ENCODE data around the gene SP110. TPM values are rescaled to one million over a fixed set of nuclear protein-coding genes. Genes with fewer than 3 reads are reported as not detected.
"Not testable (repeated sequence)": the region's sequence is repeated elsewhere in the genome, so short reads cannot be mapped to it uniquely, and the experiment has no call there.

SP110 gene
- total and polyA plus RNA-seq, 11 donors = 7.1 to 44.7 (median 8.3) TPM

GRCh38 chr2:230267059-230267458, 47.3 kb upstream of the SP110 start:
- 58 to 88% (median 69%) methylated on average over 1 of the region's 1 CpG for WGBS, 4 donors
- Histone ChIP-seq H3K9me3 (peaks cover 0 to under 1% (median 0%) of the 10 kb centered on the region in 12 donors), H3K4me3 (no peak overlapping the region), H3K27me3 (no peaks in the 10 kb centered on the region), H3K36me3 (no peaks in the 10 kb centered on the region), H3K4me1 (peaks cover 0 to 16% (median 0%) of the 10 kb centered on the region in 12 donors), H3K27ac (no peak overlapping the region)
- ATAC-seq (no peak), DNase-seq (no peak)
- TF ChIP-seq POLR2A (IDR thresholded peaks at IDR 0.05) (no peak), CTCF (IDR thresholded peaks at IDR 0.05) (no peak)
- intact Hi-C loops (cut with DNase I) = no loop called here

- H3K4me3 ChIP-seq = no peak overlapping the region
- no peaks in the 10 kb centered on the region for H3K9me3 ChIP-seq
- 76 to 90% (median 85%) methylated on average over 4 of the region's 4 CpGs for WGBS, 4 donors
- ATAC-seq = no peak
- H3K36me3 ChIP-seq = no peaks in the 10 kb centered on the region
- no peak overlapping the region for H3K27ac ChIP-seq
- no peak for DNase-seq
- intact Hi-C loops (cut with DNase I) = no loop called here
- no peak for TF ChIP-seq CTCF (IDR thresholded peaks at IDR 0.05)
- TF ChIP-seq POLR2A (IDR thresholded peaks at IDR 0.05) = no peak
- H3K27me3 ChIP-seq = no peaks in the 10 kb centered on the region
- H3K4me1 ChIP-seq = peaks cover 0 to 16% (median 0%) of the 10 kb centered on the region in 12 donors
Measured at GRCh38 chr2:230266638-230267037, 46.9 kb upstream of the SP110 start.

GRCh38 chr2:230264945-230265344, 45.2 kb upstream of the SP110 start:
- DNase-seq; H3K9me3 ChIP-seq; H3K27me3 ChIP-seq; H3K4me3 ChIP-seq; intact Hi-C loops (cut with DNase I); H3K36me3 ChIP-seq; ATAC-seq; H3K27ac ChIP-seq: not testable (repeated sequence)
- H3K4me1 ChIP-seq = peaks cover 0 to 16% (median 0%) of the 10 kb centered on the region in 12 donors
- WGBS, 4 donors = 44 to 73% (median 66%) methylated on average over 4 of the region's 4 CpGs

- Histone ChIP-seq H3K4me3 (no peak overlapping the region), H3K9me3 (peaks cover 0 to 8% (median 0%) of the 10 kb centered on the region in 12 donors), H3K36me3 (no peaks in the 10 kb centered on the region), H3K4me1 (no peaks in the 10 kb centered on the region), H3K27me3 (no peaks in the 10 kb centered on the region), H3K27ac (no peak overlapping the region)
- TF ChIP-seq CTCF (IDR thresholded peaks at IDR 0.05) = no peak
- TF ChIP-seq POLR2A (IDR thresholded peaks at IDR 0.05) = no peak
- intact Hi-C loops (cut with DNase I) = no loop called here
- ATAC-seq (no peak), DNase-seq (no peak)
- 85 to 89% (median 88%) methylated on average over 5 of the region's 5 CpGs for WGBS, 4 donors
Measured at GRCh38 chr2:230262246-230262645, 42.5 kb upstream of the SP110 start.

- WGBS, 4 donors = 59 to 69% (median 65%) methylated on average over 4 of the region's 4 CpGs
- H3K9me3 ChIP-seq = peaks cover 0 to 8% (median 0%) of the 10 kb centered on the region in 12 donors
- H3K4me3 ChIP-seq = no peak overlapping the region
- H3K27ac ChIP-seq = peak overlapping the region in 4 of 12 donors; percentile 6 to 42 (median 30)
- no peak for TF ChIP-seq POLR2A (IDR thresholded peaks at IDR 0.05)
- no peak for TF ChIP-seq CTCF (IDR thresholded peaks at IDR 0.05)
- no peaks in the 10 kb centered on the region for H3K4me1 ChIP-seq
- ATAC-seq (peak in 1 of 4 donors; percentile 41), DNase-seq (no peak)
- H3K36me3 ChIP-seq = no peaks in the 10 kb centered on the region
- no peaks in the 10 kb centered on the region for H3K27me3 ChIP-seq
- intact Hi-C loops (cut with DNase I) = no loop called here
Measured at GRCh38 chr2:230258483-230258882, 38.7 kb upstream of the SP110 start.

Measured in heart left ventricle (tissue), 16 donors.